GM19043 (cell line): ENCODE results near the gene TWIST2.

Source experiments
- ATAC-seq: cut with Tn5 transposase; IDR thresholded peaks from one replicate; pipeline ENCODE4 v1.9.1; 2021; ENCODE audit warnings: low read depth; ENCODE audit not compliant: unreplicated experiment

TWIST2 gene

GRCh38 chr2:238914648-238915015 lies 66.7 kb downstream of the TWIST2 start:
- no peak for ATAC-seq

- no peak for ATAC-seq
Observed at GRCh38 chr2:238915196-238915595, 67.3 kb downstream of the TWIST2 start.

GRCh38 chr2:238915596-238915995 lies 67.7 kb downstream of the TWIST2 start:
- ATAC-seq = no peak

GRCh38 chr2:238916176-238916874 lies 68.4 kb downstream of the TWIST2 start:
- no peak for ATAC-seq

GRCh38 chr2:238916875-238917590 lies 69.1 kb downstream of the TWIST2 start:
- no peak for ATAC-seq

GRCh38 chr2:238919307-238919706 lies 71.4 kb downstream of the TWIST2 start:
- no peak for ATAC-seq

- ATAC-seq = no peak
Observed at GRCh38 chr2:238920053-238920452, 72.2 kb downstream of the TWIST2 start.

- ATAC-seq = no peak
Observed at GRCh38 chr2:238920601-238921001, 72.7 kb downstream of the TWIST2 start.

- ATAC-seq = no peak
Observed at GRCh38 chr2:238921259-238921658, 73.4 kb downstream of the TWIST2 start.

GRCh38 chr2:238921681-238922319 lies 73.9 kb downstream of the TWIST2 start:
- ATAC-seq = no peak

- no peak for ATAC-seq
Observed at GRCh38 chr2:238922435-238922834, 74.5 kb downstream of the TWIST2 start.

GRCh38 chr2:238924032-238924431 lies 76.1 kb downstream of the TWIST2 start:
- ATAC-seq = no peak

GRCh38 chr2:238924796-238925195 lies 76.9 kb downstream of the TWIST2 start:
- no peak for ATAC-seq

GRCh38 chr2:238925281-238925680 lies 77.4 kb downstream of the TWIST2 start:
- no peak for ATAC-seq

GRCh38 chr2:238925816-238926521 lies 78.1 kb downstream of the TWIST2 start:
- no peak for ATAC-seq

GRCh38 chr2:238926761-238927611 lies 79.1 kb downstream of the TWIST2 start:
- no peak for ATAC-seq

GRCh38 chr2:238927746-238928519 lies 80.0 kb downstream of the TWIST2 start:
- ATAC-seq = no peak

GRCh38 chr2:238928520-238929241 lies 80.8 kb downstream of the TWIST2 start:
- ATAC-seq = no peak
